ENCODE data around the gene KNCN.

DNA sequence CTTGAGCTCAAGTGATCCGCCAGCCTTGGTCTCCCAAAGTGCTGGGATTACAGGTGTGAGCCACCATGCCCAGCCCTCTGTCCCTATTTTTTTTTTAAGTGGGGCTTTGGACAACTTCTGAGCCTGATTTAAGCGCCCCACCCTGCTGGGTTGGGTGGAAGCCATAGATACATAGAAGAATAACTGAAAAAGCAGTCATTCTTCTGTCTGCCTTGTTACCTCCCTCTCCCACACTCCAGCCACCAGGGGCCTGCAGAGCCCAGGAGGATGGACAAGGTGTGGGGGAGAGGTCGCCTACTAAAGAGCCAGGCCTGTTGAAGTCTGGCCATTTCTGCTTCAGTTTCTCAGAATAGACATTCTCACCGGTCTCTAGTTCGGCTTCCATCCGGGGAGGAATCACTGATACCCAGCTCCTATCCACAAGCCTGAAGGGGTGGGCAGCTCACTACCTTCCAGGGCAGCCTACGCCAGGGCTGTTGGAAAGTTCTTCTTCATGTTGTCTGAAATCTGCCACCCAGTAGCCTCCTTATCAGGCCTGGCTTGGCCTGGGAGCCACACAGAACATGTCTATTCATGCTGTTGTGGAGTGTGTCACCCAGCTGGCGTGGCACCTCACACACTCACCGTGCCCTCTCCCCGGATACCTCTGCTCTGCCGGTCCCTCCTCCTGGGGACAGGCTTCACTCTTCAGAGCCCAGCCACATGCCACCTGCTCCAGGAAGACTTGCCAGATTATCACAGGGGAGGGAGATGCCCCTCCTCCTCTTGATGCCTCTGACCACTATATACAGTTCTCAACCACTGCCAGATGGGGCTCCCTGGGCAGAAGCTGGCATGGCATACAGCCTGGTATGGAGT lies 27.7 kb downstream of the KNCN start:
- no peak for TF ChIP-seq ELF4 (CRISPR knock-in tag; IDR thresholded peaks at IDR 0.05; ENCODE audit: low read depth)
- TF ChIP-seq, protein P1, sequence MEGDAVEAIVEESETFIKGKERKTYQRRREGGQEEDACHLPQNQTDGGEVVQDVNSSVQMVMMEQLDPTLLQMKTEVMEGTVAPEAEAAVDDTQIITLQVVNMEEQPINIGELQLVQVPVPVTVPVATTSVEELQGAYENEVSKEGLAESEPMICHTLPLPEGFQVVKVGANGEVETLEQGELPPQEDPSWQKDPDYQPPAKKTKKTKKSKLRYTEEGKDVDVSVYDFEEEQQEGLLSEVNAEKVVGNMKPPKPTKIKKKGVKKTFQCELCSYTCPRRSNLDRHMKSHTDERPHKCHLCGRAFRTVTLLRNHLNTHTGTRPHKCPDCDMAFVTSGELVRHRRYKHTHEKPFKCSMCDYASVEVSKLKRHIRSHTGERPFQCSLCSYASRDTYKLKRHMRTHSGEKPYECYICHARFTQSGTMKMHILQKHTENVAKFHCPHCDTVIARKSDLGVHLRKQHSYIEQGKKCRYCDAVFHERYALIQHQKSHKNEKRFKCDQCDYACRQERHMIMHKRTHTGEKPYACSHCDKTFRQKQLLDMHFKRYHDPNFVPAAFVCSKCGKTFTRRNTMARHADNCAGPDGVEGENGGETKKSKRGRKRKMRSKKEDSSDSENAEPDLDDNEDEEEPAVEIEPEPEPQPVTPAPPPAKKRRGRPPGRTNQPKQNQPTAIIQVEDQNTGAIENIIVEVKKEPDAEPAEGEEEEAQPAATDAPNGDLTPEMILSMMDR (IDR thresholded peaks at IDR 0.05) = no peak
- no peak for TF ChIP-seq FOXP1 (CRISPR knock-in tag; IDR thresholded peaks at IDR 0.05; ENCODE audit: borderline replicate concordance)
- no peak for TF ChIP-seq CBFB (CRISPR knock-in tag; IDR thresholded peaks at IDR 0.05; ENCODE audit: low read depth)
- TF ChIP-seq, protein P2, sequence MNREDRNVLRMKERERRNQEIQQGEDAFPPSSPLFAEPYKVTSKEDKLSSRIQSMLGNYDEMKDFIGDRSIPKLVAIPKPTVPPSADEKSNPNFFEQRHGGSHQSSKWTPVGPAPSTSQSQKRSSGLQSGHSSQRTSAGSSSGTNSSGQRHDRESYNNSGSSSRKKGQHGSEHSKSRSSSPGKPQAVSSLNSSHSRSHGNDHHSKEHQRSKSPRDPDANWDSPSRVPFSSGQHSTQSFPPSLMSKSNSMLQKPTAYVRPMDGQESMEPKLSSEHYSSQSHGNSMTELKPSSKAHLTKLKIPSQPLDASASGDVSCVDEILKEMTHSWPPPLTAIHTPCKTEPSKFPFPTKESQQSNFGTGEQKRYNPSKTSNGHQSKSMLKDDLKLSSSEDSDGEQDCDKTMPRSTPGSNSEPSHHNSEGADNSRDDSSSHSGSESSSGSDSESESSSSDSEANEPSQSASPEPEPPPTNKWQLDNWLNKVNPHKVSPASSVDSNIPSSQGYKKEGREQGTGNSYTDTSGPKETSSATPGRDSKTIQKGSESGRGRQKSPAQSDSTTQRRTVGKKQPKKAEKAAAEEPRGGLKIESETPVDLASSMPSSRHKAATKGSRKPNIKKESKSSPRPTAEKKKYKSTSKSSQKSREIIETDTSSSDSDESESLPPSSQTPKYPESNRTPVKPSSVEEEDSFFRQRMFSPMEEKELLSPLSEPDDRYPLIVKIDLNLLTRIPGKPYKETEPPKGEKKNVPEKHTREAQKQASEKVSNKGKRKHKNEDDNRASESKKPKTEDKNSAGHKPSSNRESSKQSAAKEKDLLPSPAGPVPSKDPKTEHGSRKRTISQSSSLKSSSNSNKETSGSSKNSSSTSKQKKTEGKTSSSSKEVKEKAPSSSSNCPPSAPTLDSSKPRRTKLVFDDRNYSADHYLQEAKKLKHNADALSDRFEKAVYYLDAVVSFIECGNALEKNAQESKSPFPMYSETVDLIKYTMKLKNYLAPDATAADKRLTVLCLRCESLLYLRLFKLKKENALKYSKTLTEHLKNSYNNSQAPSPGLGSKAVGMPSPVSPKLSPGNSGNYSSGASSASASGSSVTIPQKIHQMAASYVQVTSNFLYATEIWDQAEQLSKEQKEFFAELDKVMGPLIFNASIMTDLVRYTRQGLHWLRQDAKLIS (CRISPR knock-in tag; IDR thresholded peaks at IDR 0.05; ENCODE audit: borderline replicate concordance) = no peak
- TF ChIP-seq, protein P3, sequence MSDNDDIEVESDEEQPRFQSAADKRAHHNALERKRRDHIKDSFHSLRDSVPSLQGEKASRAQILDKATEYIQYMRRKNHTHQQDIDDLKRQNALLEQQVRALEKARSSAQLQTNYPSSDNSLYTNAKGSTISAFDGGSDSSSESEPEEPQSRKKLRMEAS (CRISPR knock-in tag; IDR thresholded peaks at IDR 0.05) = no peak
- TF ChIP-seq, protein P4, sequence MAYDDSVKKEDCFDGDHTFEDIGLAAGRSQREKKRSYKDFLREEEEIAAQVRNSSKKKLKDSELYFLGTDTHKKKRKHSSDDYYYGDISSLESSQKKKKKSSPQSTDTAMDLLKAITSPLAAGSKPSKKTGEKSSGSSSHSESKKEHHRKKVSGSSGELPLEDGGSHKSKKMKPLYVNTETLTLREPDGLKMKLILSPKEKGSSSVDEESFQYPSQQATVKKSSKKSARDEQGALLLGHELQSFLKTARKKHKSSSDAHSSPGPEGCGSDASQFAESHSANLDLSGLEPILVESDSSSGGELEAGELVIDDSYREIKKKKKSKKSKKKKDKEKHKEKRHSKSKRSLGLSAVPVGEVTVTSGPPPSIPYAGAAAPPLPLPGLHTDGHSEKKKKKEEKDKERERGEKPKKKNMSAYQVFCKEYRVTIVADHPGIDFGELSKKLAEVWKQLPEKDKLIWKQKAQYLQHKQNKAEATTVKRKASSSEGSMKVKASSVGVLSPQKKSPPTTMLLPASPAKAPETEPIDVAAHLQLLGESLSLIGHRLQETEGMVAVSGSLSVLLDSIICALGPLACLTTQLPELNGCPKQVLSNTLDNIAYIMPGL (CRISPR knock-in tag; IDR thresholded peaks at IDR 0.05) = no peak
- TF ChIP-seq JUN (CRISPR knock-in tag; IDR thresholded peaks at IDR 0.05) = no peak
- no peak for TF ChIP-seq TEAD4 (CRISPR knock-in tag; IDR thresholded peaks at IDR 0.05)
- no peak for TF ChIP-seq NR2C2 (CRISPR knock-in tag; IDR thresholded peaks at IDR 0.05)
- TF ChIP-seq, protein P5, sequence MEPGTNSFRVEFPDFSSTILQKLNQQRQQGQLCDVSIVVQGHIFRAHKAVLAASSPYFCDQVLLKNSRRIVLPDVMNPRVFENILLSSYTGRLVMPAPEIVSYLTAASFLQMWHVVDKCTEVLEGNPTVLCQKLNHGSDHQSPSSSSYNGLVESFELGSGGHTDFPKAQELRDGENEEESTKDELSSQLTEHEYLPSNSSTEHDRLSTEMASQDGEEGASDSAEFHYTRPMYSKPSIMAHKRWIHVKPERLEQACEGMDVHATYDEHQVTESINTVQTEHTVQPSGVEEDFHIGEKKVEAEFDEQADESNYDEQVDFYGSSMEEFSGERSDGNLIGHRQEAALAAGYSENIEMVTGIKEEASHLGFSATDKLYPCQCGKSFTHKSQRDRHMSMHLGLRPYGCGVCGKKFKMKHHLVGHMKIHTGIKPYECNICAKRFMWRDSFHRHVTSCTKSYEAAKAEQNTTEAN (CRISPR knock-in tag; IDR thresholded peaks at IDR 0.05) = no peak
- TF ChIP-seq, protein P6, sequence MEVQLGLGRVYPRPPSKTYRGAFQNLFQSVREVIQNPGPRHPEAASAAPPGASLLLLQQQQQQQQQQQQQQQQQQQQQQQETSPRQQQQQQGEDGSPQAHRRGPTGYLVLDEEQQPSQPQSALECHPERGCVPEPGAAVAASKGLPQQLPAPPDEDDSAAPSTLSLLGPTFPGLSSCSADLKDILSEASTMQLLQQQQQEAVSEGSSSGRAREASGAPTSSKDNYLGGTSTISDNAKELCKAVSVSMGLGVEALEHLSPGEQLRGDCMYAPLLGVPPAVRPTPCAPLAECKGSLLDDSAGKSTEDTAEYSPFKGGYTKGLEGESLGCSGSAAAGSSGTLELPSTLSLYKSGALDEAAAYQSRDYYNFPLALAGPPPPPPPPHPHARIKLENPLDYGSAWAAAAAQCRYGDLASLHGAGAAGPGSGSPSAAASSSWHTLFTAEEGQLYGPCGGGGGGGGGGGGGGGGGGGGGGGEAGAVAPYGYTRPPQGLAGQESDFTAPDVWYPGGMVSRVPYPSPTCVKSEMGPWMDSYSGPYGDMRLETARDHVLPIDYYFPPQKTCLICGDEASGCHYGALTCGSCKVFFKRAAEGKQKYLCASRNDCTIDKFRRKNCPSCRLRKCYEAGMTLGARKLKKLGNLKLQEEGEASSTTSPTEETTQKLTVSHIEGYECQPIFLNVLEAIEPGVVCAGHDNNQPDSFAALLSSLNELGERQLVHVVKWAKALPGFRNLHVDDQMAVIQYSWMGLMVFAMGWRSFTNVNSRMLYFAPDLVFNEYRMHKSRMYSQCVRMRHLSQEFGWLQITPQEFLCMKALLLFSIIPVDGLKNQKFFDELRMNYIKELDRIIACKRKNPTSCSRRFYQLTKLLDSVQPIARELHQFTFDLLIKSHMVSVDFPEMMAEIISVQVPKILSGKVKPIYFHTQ (CRISPR knock-in tag; IDR thresholded peaks at IDR 0.05) = no peak

Data from WTC11 (cell line).